ENCODE results near the gene ST7. TPM values are rescaled to one million over a fixed set of nuclear protein-coding genes. Genes with fewer than 3 reads are reported as not detected.

Gene ST7
- total RNA-seq, 1 donor from 2014 or later = 48.6 TPM

- intact Hi-C loops (cut with DNase I) = no loop called here
- Histone ChIP-seq H3K4me3 (no peak overlapping the region), H3K27me3 (no peaks in the 10 kb centered on the region), H3K9me3 (no peaks in the 10 kb centered on the region), H3K4me1 (no peaks in the 10 kb centered on the region), H3K36me3 (peaks cover 17% of the 10 kb centered on the region), H3K27ac (no peak overlapping the region)
- DNase-seq (no peak), ATAC-seq (no peak)
- TF ChIP-seq, protein P1, sequence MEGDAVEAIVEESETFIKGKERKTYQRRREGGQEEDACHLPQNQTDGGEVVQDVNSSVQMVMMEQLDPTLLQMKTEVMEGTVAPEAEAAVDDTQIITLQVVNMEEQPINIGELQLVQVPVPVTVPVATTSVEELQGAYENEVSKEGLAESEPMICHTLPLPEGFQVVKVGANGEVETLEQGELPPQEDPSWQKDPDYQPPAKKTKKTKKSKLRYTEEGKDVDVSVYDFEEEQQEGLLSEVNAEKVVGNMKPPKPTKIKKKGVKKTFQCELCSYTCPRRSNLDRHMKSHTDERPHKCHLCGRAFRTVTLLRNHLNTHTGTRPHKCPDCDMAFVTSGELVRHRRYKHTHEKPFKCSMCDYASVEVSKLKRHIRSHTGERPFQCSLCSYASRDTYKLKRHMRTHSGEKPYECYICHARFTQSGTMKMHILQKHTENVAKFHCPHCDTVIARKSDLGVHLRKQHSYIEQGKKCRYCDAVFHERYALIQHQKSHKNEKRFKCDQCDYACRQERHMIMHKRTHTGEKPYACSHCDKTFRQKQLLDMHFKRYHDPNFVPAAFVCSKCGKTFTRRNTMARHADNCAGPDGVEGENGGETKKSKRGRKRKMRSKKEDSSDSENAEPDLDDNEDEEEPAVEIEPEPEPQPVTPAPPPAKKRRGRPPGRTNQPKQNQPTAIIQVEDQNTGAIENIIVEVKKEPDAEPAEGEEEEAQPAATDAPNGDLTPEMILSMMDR (IDR thresholded peaks at IDR 0.05) = no peak
Measured at GRCh38 chr7:117188376-117188775, 235.1 kb downstream of the ST7 start.

- H3K9me3 ChIP-seq = no peaks in the 10 kb centered on the region
- DNase-seq (no peak), ATAC-seq (no peak)
- no peak overlapping the region for H3K27ac ChIP-seq
- intact Hi-C loops (cut with DNase I) = no loop called here
- TF ChIP-seq, protein P1 (IDR thresholded peaks at IDR 0.05) = no peak
- H3K36me3 ChIP-seq = peaks cover 17% of the 10 kb centered on the region
- H3K4me3 ChIP-seq = no peak overlapping the region
- H3K4me1 ChIP-seq = no peaks in the 10 kb centered on the region
- no peaks in the 10 kb centered on the region for H3K27me3 ChIP-seq
Measured at GRCh38 chr7:117188949-117189592, 235.8 kb downstream of the ST7 start.

DNA sequence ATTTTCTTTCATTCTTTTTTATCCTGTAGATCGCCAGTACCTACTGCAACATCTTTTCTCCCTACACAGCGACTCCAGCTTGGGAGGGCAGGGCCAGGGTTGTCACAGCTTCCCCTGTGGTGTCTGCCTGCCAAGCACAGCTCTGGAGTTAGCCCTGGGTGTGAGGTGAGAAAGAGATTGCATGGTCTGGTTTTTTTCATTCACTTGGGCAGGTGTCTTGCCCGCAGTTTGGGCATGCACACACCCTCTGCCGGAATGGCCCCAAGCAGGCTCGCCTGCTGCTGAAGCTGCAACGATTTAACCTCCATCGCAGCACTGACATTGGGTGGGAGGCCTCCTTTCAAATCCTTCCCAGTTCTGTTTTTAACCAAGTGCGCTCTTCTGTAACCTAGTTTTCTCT is 236.8 kb downstream of the ST7 start:
- TF ChIP-seq, protein P1 (IDR thresholded peaks at IDR 0.05) = no peak
- peaks cover 17% of the 10 kb centered on the region for H3K36me3 ChIP-seq
- no peaks in the 10 kb centered on the region for H3K9me3 ChIP-seq
- ATAC-seq (peak; percentile 26), DNase-seq (no peak)
- no peaks in the 10 kb centered on the region for H3K4me1 ChIP-seq
- intact Hi-C loops (cut with DNase I) = no loop called here
- no peak overlapping the region for H3K27ac ChIP-seq
- H3K27me3 ChIP-seq = no peaks in the 10 kb centered on the region
- no peak overlapping the region for H3K4me3 ChIP-seq

- H3K36me3 ChIP-seq = peaks cover 17% of the 10 kb centered on the region
- H3K4me1 ChIP-seq = no peaks in the 10 kb centered on the region
- ATAC-seq (no peak), DNase-seq (no peak)
- no peaks in the 10 kb centered on the region for H3K9me3 ChIP-seq
- H3K27ac ChIP-seq = no peak overlapping the region
- H3K27me3 ChIP-seq = no peaks in the 10 kb centered on the region
- H3K4me3 ChIP-seq = no peak overlapping the region
- TF ChIP-seq, protein P1 (IDR thresholded peaks at IDR 0.05) = no peak
- intact Hi-C loops (cut with DNase I) = no loop called here
Measured at GRCh38 chr7:117190746-117191435, 237.6 kb downstream of the ST7 start.

- Histone ChIP-seq H3K4me3 (no peak overlapping the region), H3K27me3 (no peaks in the 10 kb centered on the region), H3K4me1 (no peaks in the 10 kb centered on the region), H3K9me3 (no peaks in the 10 kb centered on the region), H3K36me3 (peaks cover 17% of the 10 kb centered on the region), H3K27ac (no peak overlapping the region)
- intact Hi-C loops (cut with DNase I) = no loop called here
- DNase-seq (no peak), ATAC-seq (no peak)
- TF ChIP-seq, protein P1 (IDR thresholded peaks at IDR 0.05) = no peak
Measured at GRCh38 chr7:117192108-117192507, 238.8 kb downstream of the ST7 start.
